PC-9 (cell line): ENCODE data around the gene DOHH.

Source experiments
- CTCF ChIP-seq: fragments of 200-600 bp; sonication (generic); conservative IDR thresholded peaks from 2 replicates; pipeline ENCODE4 v1.6.1; 2017; ENCODE audit warnings: mixed run types, antibody characterized with exemption, mild to moderate bottlenecking, moderate library complexity
- EZH2 ChIP-seq: fragments of 200-600 bp; sonication (generic); IDR thresholded peaks from 2 replicates; pipeline ENCODE4 v1.8.0; 2017; ENCODE audit warnings: antibody characterized with exemption, low read depth

DNA sequence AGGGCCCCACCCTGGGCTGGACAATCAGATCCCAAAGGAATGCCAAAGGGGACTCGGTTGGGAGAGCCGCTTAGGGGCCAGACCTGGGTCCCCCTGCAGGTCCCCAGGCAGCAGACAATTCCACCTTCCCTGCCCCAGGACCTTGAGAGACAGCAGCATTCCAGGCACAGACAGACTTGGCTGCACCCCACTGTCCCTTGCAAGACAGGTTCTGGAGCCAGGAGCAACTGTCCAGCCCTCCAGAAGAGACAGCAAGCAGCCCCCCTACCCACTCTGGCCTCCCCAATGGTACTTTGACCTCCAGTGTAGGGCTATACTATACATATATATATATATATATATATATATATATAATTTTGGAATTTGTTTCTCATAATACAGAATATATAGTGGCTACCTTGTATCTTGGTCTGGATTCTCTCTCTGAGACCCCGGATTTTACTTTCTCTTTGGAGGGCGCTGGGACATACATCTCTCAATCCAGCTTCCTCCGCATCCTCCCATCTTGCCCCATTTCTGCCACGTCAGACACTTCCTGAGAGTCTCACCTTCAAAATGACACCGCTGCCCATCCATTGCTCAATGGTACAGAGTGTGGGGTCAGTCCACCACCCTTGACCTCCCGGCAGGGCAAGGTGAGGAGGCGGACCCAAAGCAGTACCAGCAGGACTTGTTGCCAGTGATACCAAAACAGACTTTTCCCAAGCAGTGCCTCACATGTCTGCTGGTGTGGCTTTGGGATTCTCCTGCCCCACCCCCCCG is 32.9 kb downstream of the DOHH start:
- TF ChIP-seq CTCF (no peak), EZH2 (no peak)
